GM18870 (cell line): ENCODE results near the gene GPNMB.

Experiments used
- ATAC-seq: cut with Tn5 transposase; IDR thresholded peaks from one replicate; pipeline ENCODE4 v1.9.1; 2021; ENCODE audit warnings: moderate library complexity; ENCODE audit not compliant: unreplicated experiment

The GPNMB gene

GRCh38 chr7:23268167-23268566, 21.6 kb downstream of the GPNMB start:
- no peak for ATAC-seq

- ATAC-seq, result no peak
Measured at GRCh38 chr7:23268746-23269145, 22.2 kb downstream of the GPNMB start.

GRCh38 chr7:23272275-23272674, 25.7 kb downstream of the GPNMB start:
- no peak for ATAC-seq

GRCh38 chr7:23273141-23273599, 26.6 kb downstream of the GPNMB start:
- ATAC-seq, result peak; percentile 87

- no peak for ATAC-seq
Measured at GRCh38 chr7:23275912-23276311, 29.3 kb downstream of the GPNMB start.

- no peak for ATAC-seq
Measured at GRCh38 chr7:23276376-23276775, 29.8 kb downstream of the GPNMB start.

- ATAC-seq, result no peak
Measured at GRCh38 chr7:23276947-23277346, 30.4 kb downstream of the GPNMB start.

GRCh38 chr7:23277359-23277989, 30.9 kb downstream of the GPNMB start:
- no peak for ATAC-seq

- ATAC-seq, result no peak
Measured at GRCh38 chr7:23279819-23280525, 33.4 kb downstream of the GPNMB start.

- ATAC-seq, result no peak
Measured at GRCh38 chr7:23283086-23283485, 36.5 kb downstream of the GPNMB start.

GRCh38 chr7:23284871-23285270, 38.3 kb downstream of the GPNMB start:
- no peak for ATAC-seq

- no peak for ATAC-seq
Measured at GRCh38 chr7:23285657-23286646, 39.4 kb downstream of the GPNMB start.

- ATAC-seq, result no peak
Measured at GRCh38 chr7:23287612-23288011, 41.0 kb downstream of the GPNMB start.

GRCh38 chr7:23290993-23291392, 44.4 kb downstream of the GPNMB start:
- no peak for ATAC-seq

GRCh38 chr7:23291957-23292560, 45.5 kb downstream of the GPNMB start:
- no peak for ATAC-seq

GRCh38 chr7:23292623-23293022, 46.0 kb downstream of the GPNMB start:
- ATAC-seq, result no peak

GRCh38 chr7:23293500-23294073, 47.0 kb downstream of the GPNMB start:
- ATAC-seq, result no peak

GRCh38 chr7:23294549-23295400, 48.2 kb downstream of the GPNMB start:
- no peak for ATAC-seq

GRCh38 chr7:23295401-23295697, 48.8 kb downstream of the GPNMB start:
- no peak for ATAC-seq
